ENCODE data around the gene FIGN. TPM values are rescaled to one million over a fixed set of nuclear protein-coding genes. Genes with fewer than 3 reads are reported as not detected.

FIGN gene
- total and polyA plus RNA-seq, 2 of the 13 experiments (the other 11 are each of a cell fraction or from before 2014, with no cell fraction given): 6.6 to 6.7 TPM

DNA sequence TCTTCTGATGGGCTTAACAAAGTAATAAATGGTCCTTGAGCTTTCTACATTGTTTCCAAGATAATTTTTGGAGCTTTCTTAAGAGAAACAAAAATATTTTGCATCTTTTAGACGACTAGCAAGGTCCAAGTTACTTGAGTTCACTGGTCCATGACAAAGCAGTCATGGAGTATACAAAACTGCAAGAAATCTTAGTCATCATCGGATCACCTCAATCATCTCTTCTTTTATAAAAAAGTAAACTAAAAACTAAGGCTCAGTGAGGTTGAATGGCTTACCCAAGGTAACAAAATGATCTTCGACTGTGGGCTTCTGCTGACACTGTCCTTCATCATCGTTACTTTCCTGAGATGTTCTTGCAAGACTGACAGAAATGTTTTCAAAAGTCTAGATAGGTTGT, 11.9 kb downstream of the FIGN start:
- DNase-seq (ENCODE audit: low spot score) (no peak), ATAC-seq (no peak), FAIRE-seq (no peak)
- intact Hi-C loops (cut with micrococcal nuclease; ENCODE audit: unreplicated experiment) (no loop called here), in situ Hi-C loops (cut with HindIII; ENCODE audit: extremely low pct_ligation_motif_present, low pct_unique_long_range_greater_than_20kb) (no loop called here)
- no peaks in the 10 kb centered on the region for H3K36me3 ChIP-seq (replicated peaks in 1 of 2; ENCODE audit: control insufficient read depth in 1 of 2, insufficient read depth in 2 of 2, low read length in 2 of 2)
- no peak overlapping the region for H2AFZ ChIP-seq (ENCODE audit: low read length)
- peaks cover 33% of the 10 kb centered on the region for H3K79me2 ChIP-seq (ENCODE audit: insufficient read depth, low read length)
- H4K20me1 ChIP-seq (ENCODE audit: insufficient read depth, low read length): no peaks in the 10 kb centered on the region
- ChIA-PET POLR2A (no interaction called here), CTCF (ENCODE audit: low intra/inter-chr PET ratio, low total read pairs) (no interaction called here)
- no peaks in the 10 kb centered on the region for H3K9me3 ChIP-seq (ENCODE audit: low read length)
- BruUV-seq (replicated peaks): no TSS peak
- H3K4me2 ChIP-seq (ENCODE audit: low read depth, low read length): no peak overlapping the region
- H3K27me3 ChIP-seq (ENCODE audit: control insufficient read depth in 1 of 2, insufficient read depth in 2 of 2, low read length in 2 of 2): no peaks in the 10 kb centered on the region
- H3K9ac ChIP-seq (ENCODE audit: insufficient read depth, low read depth, low read length): no peak overlapping the region
- H3K4me3 ChIP-seq (replicated peaks in 1 of 3; ENCODE audit: insufficient read depth in 1 of 3, low read depth in 2 of 3, low read length in 3 of 3): no peak overlapping the region
- peaks cover 9% of the 10 kb centered on the region for H3K4me1 ChIP-seq (ENCODE audit: insufficient read depth, low read length)
- WGBS (ENCODE audit: low lambda C conversion rate): 96% methylated on average over 4 of the region's 4 CpGs
- H3K27ac ChIP-seq (ENCODE audit: extremely low read length, insufficient read depth, low read length): no peak overlapping the region
- TF ChIP-seq CHD4 (IDR thresholded peaks at IDR 0.05; ENCODE audit: borderline replicate concordance, low read length) (no peak), RARG (CRISPR knock-in tag; IDR thresholded peaks at IDR 0.05; ENCODE audit: low read depth) (no peak), FOXP1 (IDR thresholded peaks at IDR 0.05) (no peak), FOXP1 (CRISPR knock-in tag; IDR thresholded peaks at IDR 0.05) (no peak), HNRNPH1 (optimal IDR thresholded peaks at IDR 0.05; ENCODE audit: low read depth, low read length) (no peak), BORCS8-MEF2B (CRISPR knock-in tag; IDR thresholded peaks at IDR 0.05) (no peak), ZMYM3 (CRISPR knock-in tag; IDR thresholded peaks at IDR 0.05) (no peak), ZNF678 (CRISPR knock-in tag; IDR thresholded peaks at IDR 0.05) (no peak), ZNF768 (CRISPR knock-in tag; IDR thresholded peaks at IDR 0.05) (no peak), ZNF329 (CRISPR knock-in tag; IDR thresholded peaks at IDR 0.05; ENCODE audit: low read depth) (no peak), GFI1 (CRISPR knock-in tag; IDR thresholded peaks at IDR 0.05; ENCODE audit: borderline replicate concordance) (no peak), ZNF720 (CRISPR knock-in tag; IDR thresholded peaks at IDR 0.05) (no peak)
- TF ChIP-seq, protein P1, sequence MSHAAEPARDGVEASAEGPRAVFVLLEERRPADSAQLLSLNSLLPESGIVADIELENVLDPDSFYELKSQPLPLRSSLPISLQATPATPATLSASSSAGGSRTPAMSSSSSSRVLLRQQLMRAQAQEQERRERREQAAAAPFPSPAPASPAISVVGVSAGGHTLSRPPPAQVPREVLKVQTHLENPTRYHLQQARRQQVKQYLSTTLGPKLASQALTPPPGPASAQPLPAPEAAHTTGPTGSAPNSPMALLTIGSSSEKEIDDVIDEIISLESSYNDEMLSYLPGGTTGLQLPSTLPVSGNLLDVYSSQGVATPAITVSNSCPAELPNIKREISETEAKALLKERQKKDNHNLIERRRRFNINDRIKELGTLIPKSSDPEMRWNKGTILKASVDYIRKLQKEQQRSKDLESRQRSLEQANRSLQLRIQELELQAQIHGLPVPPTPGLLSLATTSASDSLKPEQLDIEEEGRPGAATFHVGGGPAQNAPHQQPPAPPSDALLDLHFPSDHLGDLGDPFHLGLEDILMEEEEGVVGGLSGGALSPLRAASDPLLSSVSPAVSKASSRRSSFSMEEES (CRISPR knock-in tag; IDR thresholded peaks at IDR 0.05): no peak
- TF ChIP-seq, protein P2, sequence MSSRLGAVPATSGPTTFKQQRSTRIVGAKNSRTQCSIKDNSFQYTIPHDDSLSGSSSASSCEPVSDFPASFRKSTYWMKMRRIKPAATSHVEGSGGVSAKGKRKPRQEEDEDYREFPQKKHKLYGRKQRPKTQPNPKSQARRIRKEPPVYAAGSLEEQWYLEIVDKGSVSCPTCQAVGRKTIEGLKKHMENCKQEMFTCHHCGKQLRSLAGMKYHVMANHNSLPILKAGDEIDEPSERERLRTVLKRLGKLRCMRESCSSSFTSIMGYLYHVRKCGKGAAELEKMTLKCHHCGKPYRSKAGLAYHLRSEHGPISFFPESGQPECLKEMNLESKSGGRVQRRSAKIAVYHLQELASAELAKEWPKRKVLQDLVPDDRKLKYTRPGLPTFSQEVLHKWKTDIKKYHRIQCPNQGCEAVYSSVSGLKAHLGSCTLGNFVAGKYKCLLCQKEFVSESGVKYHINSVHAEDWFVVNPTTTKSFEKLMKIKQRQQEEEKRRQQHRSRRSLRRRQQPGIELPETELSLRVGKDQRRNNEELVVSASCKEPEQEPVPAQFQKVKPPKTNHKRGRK (CRISPR knock-in tag; IDR thresholded peaks at IDR 0.05): no peak
- TF ChIP-seq, protein P3, sequence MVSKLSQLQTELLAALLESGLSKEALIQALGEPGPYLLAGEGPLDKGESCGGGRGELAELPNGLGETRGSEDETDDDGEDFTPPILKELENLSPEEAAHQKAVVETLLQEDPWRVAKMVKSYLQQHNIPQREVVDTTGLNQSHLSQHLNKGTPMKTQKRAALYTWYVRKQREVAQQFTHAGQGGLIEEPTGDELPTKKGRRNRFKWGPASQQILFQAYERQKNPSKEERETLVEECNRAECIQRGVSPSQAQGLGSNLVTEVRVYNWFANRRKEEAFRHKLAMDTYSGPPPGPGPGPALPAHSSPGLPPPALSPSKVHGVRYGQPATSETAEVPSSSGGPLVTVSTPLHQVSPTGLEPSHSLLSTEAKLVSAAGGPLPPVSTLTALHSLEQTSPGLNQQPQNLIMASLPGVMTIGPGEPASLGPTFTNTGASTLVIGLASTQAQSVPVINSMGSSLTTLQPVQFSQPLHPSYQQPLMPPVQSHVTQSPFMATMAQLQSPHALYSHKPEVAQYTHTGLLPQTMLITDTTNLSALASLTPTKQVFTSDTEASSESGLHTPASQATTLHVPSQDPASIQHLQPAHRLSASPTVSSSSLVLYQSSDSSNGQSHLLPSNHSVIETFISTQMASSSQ (IDR thresholded peaks at IDR 0.05; ENCODE audit: low read depth): no peak
- TF ChIP-seq, protein P3 (CRISPR knock-in tag; IDR thresholded peaks at IDR 0.05; ENCODE audit: borderline replicate concordance): no peak
- TF ChIP-seq, protein P4, sequence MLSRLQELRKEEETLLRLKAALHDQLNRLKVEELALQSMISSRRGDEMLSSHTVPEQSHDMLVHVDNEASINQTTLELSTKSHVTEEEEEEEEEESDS (CRISPR knock-in tag; IDR thresholded peaks at IDR 0.05; ENCODE audit: borderline replicate concordance): no peak
- TF ChIP-seq, protein P5, sequence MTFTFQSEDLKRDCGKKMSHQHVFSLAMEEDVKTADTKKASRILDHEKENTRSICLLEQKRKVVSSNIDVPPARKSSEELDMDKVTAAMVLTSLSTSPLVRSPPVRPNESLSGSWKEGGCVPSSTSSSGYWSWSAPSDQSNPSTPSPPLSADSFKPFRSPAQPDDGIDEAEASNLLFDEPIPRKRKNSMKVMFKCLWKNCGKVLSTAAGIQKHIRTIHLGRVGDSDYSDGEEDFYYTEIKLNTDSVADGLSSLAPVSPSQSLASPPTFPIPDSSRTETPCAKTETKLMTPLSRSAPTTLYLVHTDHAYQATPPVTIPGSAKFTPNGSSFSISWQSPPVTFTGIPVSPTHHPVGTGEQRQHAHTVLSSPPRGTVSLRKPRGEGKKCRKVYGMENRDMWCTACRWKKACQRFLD (CRISPR knock-in tag; IDR thresholded peaks at IDR 0.05; ENCODE audit: borderline replicate concordance): no peak

Data from HepG2 (cell line).